IMR-90 (cell line): ENCODE results near the gene NF2. TPM values are rescaled to one million over a fixed set of nuclear protein-coding genes. Genes with fewer than 3 reads are reported as not detected.

Experiments used
- ATAC-seq: fragments of 200-7000 bp; cut with Tn5 transposase; 2 replicates; pipeline ENCODE4 v1.9.1; 2020; ENCODE audit warnings: low read depth, mild to moderate bottlenecking, moderate library complexity
- BruUV-seq: library from RNA; stranded (reverse); fragments of 400-500 nt; replicated peaks from 2 replicates; lab custom pipeline; 2021; lab: Mats Ljungman, UMichigan
- CTCF ChIA-PET: fragments of 300-600 bp; formaldehyde crosslinking; extraction: SDS; loops from one replicate; lab custom pipeline; 2021; ENCODE audit warnings: antibody characterized with exemption; lab: Yijun Ruan, JAX
- POLR2A ChIA-PET: fragments of 300-600 bp; sonication (Branson Sonifier 250); formaldehyde crosslinking; loops from one replicate; lab custom pipeline; 2022; ENCODE audit warnings: antibody characterized with exemption; ENCODE audit not compliant: unreplicated experiment; lab: Charles Lee
- DNase-seq: peaks from one replicate; pipeline ENCODE4 v3.0.0; 2013
- H2AFZ ChIP-seq: replicated peaks from 2 replicates; pipeline ENCODE3; 2013; ENCODE audit warnings: low read length, mild to moderate bottlenecking; ENCODE audit not compliant: poor library complexity
- H2AK5ac ChIP-seq: 2 replicates; pipeline ENCODE4 v1.6.1; 2013; ENCODE audit warnings: low read depth, low read length, inconsistent platforms
- H2AK9ac ChIP-seq: replicated peaks from 2 replicates; pipeline ENCODE3; 2013; ENCODE audit warnings: mild to moderate bottlenecking, low read depth, low read length, moderate library complexity; ENCODE audit not compliant: poor library complexity
- H2BK120ac ChIP-seq: 2 replicates; pipeline ENCODE4 v1.6.1; 2013; ENCODE audit warnings: low read depth, low read length, inconsistent platforms
- H2BK15ac ChIP-seq: 3 replicates; pipeline ENCODE4 v1.6.1; 2013; ENCODE audit warnings: low read depth, low read length, inconsistent platforms
- H2BK20ac ChIP-seq: 2 replicates; pipeline ENCODE4 v1.6.1; 2013; ENCODE audit warnings: low read depth, mild to moderate bottlenecking, inconsistent platforms, low read length, moderate library complexity
- H2BK5ac ChIP-seq: 2 replicates; pipeline ENCODE4 v1.6.1; 2013; ENCODE audit warnings: mild to moderate bottlenecking, low read depth, low read length, inconsistent platforms; ENCODE audit not compliant: poor library complexity, severe bottlenecking
- H3K14ac ChIP-seq: replicated peaks from 2 replicates; pipeline ENCODE4 v1.6.1; 2013; ENCODE audit warnings: low read depth, low read length, inconsistent platforms
- H3K18ac ChIP-seq: 2 replicates; pipeline ENCODE4 v1.6.1; 2013; ENCODE audit warnings: low read depth, low read length, control low read depth
- H3K23ac ChIP-seq: 2 replicates; pipeline ENCODE4 v1.6.1; 2013; ENCODE audit warnings: low read depth, low read length, inconsistent platforms
- H3K27ac ChIP-seq: 2 replicates; pipeline ENCODE4 v1.5.1; 2013; ENCODE audit warnings: mild to moderate bottlenecking, control low read depth, low read length; ENCODE audit not compliant: insufficient read depth
- H3K27me3 ChIP-seq: 2 replicates; pipeline ENCODE4 v1.6.1; 2013; ENCODE audit warnings: low read length; ENCODE audit not compliant: control insufficient read depth, insufficient read depth
- H3K36me3 ChIP-seq: 2 replicates; pipeline ENCODE4 v1.6.1; 2013; ENCODE audit warnings: low read length, mixed read lengths; ENCODE audit not compliant: control insufficient read depth, insufficient read depth
- H3K4ac ChIP-seq: 2 replicates; pipeline ENCODE4 v1.6.1; 2013; ENCODE audit warnings: low read depth, low read length, inconsistent platforms
- H3K4me1 ChIP-seq: 2 replicates; pipeline ENCODE4 v1.6.1; 2013; ENCODE audit warnings: low read length, mixed read lengths; ENCODE audit not compliant: control insufficient read depth, insufficient read depth
- H3K4me2 ChIP-seq: 2 replicates; pipeline ENCODE4 v1.6.1; 2013; ENCODE audit warnings: low read depth, mild to moderate bottlenecking, control low read depth, low read length, moderate library complexity
- H3K4me3 ChIP-seq: 2 replicates; pipeline ENCODE4 v1.5.1; 2013; ENCODE audit warnings: low read depth, mild to moderate bottlenecking, control low read depth, low read length, moderate library complexity; ENCODE audit not compliant: insufficient read depth
- H3K56ac ChIP-seq: 2 replicates; pipeline ENCODE4 v1.6.1; 2013; ENCODE audit warnings: low read length, inconsistent platforms; ENCODE audit not compliant: insufficient read depth; ENCODE audit errors: extremely low read depth
- H3K79me1 ChIP-seq, 2 experiments: 2 replicates each; pipeline ENCODE4 v1.6.1; 2013; ENCODE audit warnings: low read length in 2 of 2, inconsistent platforms in 1 of 2, low read depth in 1 of 2
- H3K9ac ChIP-seq: 2 replicates; pipeline ENCODE4 v1.6.1; 2013; ENCODE audit warnings: low read depth, low read length, control low read depth
- H3K9me1 ChIP-seq: 2 replicates; pipeline ENCODE4 v1.6.1; 2013; ENCODE audit warnings: low read length, inconsistent platforms; ENCODE audit not compliant: insufficient read depth
- H3K9me3 ChIP-seq: 2 replicates; pipeline ENCODE4 v1.6.1; 2013; ENCODE audit warnings: low read length; ENCODE audit not compliant: control insufficient read depth, insufficient read depth
- H4K20me1 ChIP-seq: 2 replicates; pipeline ENCODE4 v1.6.1; 2013; ENCODE audit warnings: low read length, inconsistent platforms; ENCODE audit not compliant: insufficient read depth
- H4K5ac ChIP-seq: 2 replicates; pipeline ENCODE4 v1.6.1; 2013; ENCODE audit warnings: mild to moderate bottlenecking, low read depth, low read length, control low read depth
- H4K8ac ChIP-seq, 2 experiments: 2 replicates each; pipeline ENCODE4 v1.6.1; 2013; ENCODE audit warnings: low read depth in 2 of 2, low read length in 2 of 2, control low read depth in 1 of 2, inconsistent platforms in 1 of 2
- H4K91ac ChIP-seq: 2 replicates; pipeline ENCODE4 v1.6.1; 2013; ENCODE audit warnings: low read depth, low read length, inconsistent platforms; ENCODE audit not compliant: insufficient read depth
- BHLHE40 ChIP-seq: fragments of 150-350 bp; IDR thresholded peaks from 2 replicates; pipeline ENCODE4 v1.6.1; 2016; ENCODE audit warnings: mild to moderate bottlenecking, low read depth, low read length
- CEBPB ChIP-seq: IDR thresholded peaks from 2 replicates; pipeline ENCODE4 v1.6.1; 2012; ENCODE audit warnings: low read depth, low read length, improper control_type of control experiment
- CHD1 ChIP-seq: IDR thresholded peaks from 2 replicates; pipeline ENCODE4 v1.6.1; 2012; ENCODE audit warnings: low read depth, low read length, improper control_type of control experiment
- FOS ChIP-seq: fragments of 150-350 bp; IDR thresholded peaks from 2 replicates; pipeline ENCODE4 v1.6.1; 2016; ENCODE audit warnings: low read depth, low read length
- MAFK ChIP-seq: IDR thresholded peaks from 2 replicates; pipeline ENCODE4 v1.6.1; 2012; ENCODE audit warnings: low read depth, low read length, improper control_type of control experiment
- MAZ ChIP-seq: IDR thresholded peaks from 2 replicates; pipeline ENCODE4 v1.6.1; 2012; ENCODE audit warnings: low read depth, mild to moderate bottlenecking, low read length, improper control_type of control experiment, moderate library complexity, borderline replicate concordance
- MXI1 ChIP-seq: IDR thresholded peaks from 2 replicates; pipeline ENCODE4 v1.6.1; 2012; ENCODE audit warnings: low read depth, mild to moderate bottlenecking, low read length, moderate library complexity, borderline replicate concordance
- NFE2L2 ChIP-seq: fragments of 150-350 bp; IDR thresholded peaks from 2 replicates; pipeline ENCODE4 v1.6.1; 2016; ENCODE audit warnings: low read depth, mild to moderate bottlenecking, low read length
- POLR2A ChIP-seq: IDR thresholded peaks from 2 replicates; pipeline ENCODE4 v1.6.1; 2012; ENCODE audit warnings: mild to moderate bottlenecking, low read depth, low read length
- RAD21 ChIP-seq: IDR thresholded peaks from 2 replicates; pipeline ENCODE4 v1.6.1; 2012; ENCODE audit warnings: low read length, improper control_type of control experiment
- RCOR1 ChIP-seq: IDR thresholded peaks from 2 replicates; pipeline ENCODE4 v1.6.1; 2012; ENCODE audit warnings: mild to moderate bottlenecking, low read length, improper control_type of control experiment; ENCODE audit not compliant: insufficient replicate concordance
- RFX5 ChIP-seq: IDR thresholded peaks from 2 replicates; pipeline ENCODE4 v1.8.0; 2012; ENCODE audit warnings: low read depth, mild to moderate bottlenecking, low read length, moderate library complexity
- SMC3 ChIP-seq: fragments of 150-350 bp; IDR thresholded peaks from 2 replicates; pipeline ENCODE4 v1.6.1; 2016; ENCODE audit warnings: low read depth, mild to moderate bottlenecking, antibody characterized with exemption, low read length, moderate library complexity
- WGBS, 2 experiments: methylation state at CpG; one replicate each; pipeline versions ENCODE4 v1.1.5 to v1.1.7; 2013; ENCODE audit warnings: missing lambda C conversion rate in 2 of 2; ENCODE audit not compliant: insufficient read length in 1 of 2; ENCODE audit errors: extremely low coverage in 2 of 2; 5-methylcytosine and 5-hydroxymethylcytosine counted together
- dilution Hi-C: fragments of 300-500 bp; cut with HindIII; formaldehyde crosslinking; loops from one replicate; pipeline ENCODE4 v1.14.3; 2018; ENCODE audit warnings: low sequenced_read_pairs; ENCODE audit not compliant: unreplicated experiment
- in situ Hi-C: fragments of 300-500 bp; cut with MboI; formaldehyde crosslinking; loops from 3 replicates; pipeline ENCODE4 v1.14.3; 2019; ENCODE audit warnings: low sequenced_read_pairs, inconsistent platforms, mixed read lengths
- intact Hi-C: fragments of 100-400 bp; cut with micrococcal nuclease; formaldehyde crosslinking; loops from 2 replicates; pipeline ENCODE4 v1.10.0; 2022
- polyA plus RNA-seq, 3 experiments: library from polyadenylated mRNA; depleted of rRNA; stranded (reverse); fragments of >200 nt; gene quantifications; 2 replicates each; pipeline ENCODE4 v1.2.3, GENCODE V29; 2012; ENCODE audit warnings: low replicate concordance in 1 of 3
- total RNA-seq: library from RNA; depleted of rRNA; stranded (reverse); fragments of >200 nt; gene quantifications from 2 replicates; pipeline ENCODE4 v1.2.3, GENCODE V29; 2012
- TF ChIP-seq, protein P1 (sequence below): conservative IDR thresholded peaks from 2 replicates; pipeline ENCODE4 v1.5.1; 2012; ENCODE audit warnings: mild to moderate bottlenecking, low read depth, low read length, improper control_type of control experiment
- TF ChIP-seq, protein P2 (sequence below): fragments of 150-350 bp; IDR thresholded peaks from 2 replicates; pipeline ENCODE4 v1.6.1; 2017; ENCODE audit warnings: mild to moderate bottlenecking, antibody characterized with exemption, low read length, low read depth
- TF ChIP-seq, protein P3 (sequence below): fragments of 150-350 bp; IDR thresholded peaks from 2 replicates; pipeline ENCODE4 v1.6.1; 2016; ENCODE audit warnings: low read depth, mild to moderate bottlenecking, low read length, moderate library complexity, borderline replicate concordance

NF2 gene
- total and polyA plus RNA-seq, 2 of the 4 experiments (the other 2 are of a cell fraction): 59.0 to 151 TPM

DNA sequence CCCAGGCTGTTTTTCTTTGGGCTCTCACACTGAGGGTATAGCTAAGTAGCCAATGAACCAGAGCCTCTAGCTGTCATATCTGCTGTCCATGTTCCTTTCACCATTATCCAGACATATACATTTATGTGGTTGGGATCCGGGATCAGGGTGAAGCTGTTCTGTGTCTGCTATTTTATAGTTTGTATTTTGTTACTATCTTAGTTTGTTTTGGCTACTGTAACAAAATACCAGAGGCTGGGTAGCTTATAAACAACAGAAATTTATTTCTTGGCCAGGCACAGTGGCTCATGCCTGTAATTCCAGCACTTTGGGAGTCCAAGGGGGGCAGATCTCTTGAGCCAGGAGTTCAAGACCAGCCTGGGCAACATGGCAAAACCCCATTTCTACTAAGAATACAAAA, 75.9 kb downstream of the NF2 start:
- BruUV-seq: no TSS peak

More for the DNA sequence above, 75.9 kb downstream of the NF2 start:
- ChIA-PET CTCF (interaction anchor here (1.0 to 2.5 kb wide), 2 partner anchors 9 to 10 kb away, joined by 6 to 9 read pairs; no protein-coding TSS in a partner anchor), POLR2A (no interaction called here)
- H2BK20ac ChIP-seq: no peak overlapping the region
- H2AK9ac ChIP-seq: no peak overlapping the region
- no CpG with 5 or more reads among the region's 1 CpG for WGBS, 2 experiments
- no peaks in the 10 kb centered on the region for H3K9me3 ChIP-seq
- H3K4ac ChIP-seq: no peak overlapping the region
- dilution Hi-C loops (loop anchor here (25.0 kb wide), 1 partner anchor 358 kb away; no protein-coding TSS in a partner anchor), intact Hi-C loops (no loop called here), in situ Hi-C loops (no loop called here)
- no peak overlapping the region for H2BK120ac ChIP-seq
- peaks cover 70% of the 10 kb centered on the region for H3K36me3 ChIP-seq
- no peak overlapping the region for H4K5ac ChIP-seq
- no peak overlapping the region for H4K8ac ChIP-seq
- H4K20me1 ChIP-seq: peaks cover 4% of the 10 kb centered on the region; the same call in 1 of the 2 replicates
- H3K56ac ChIP-seq: no peak overlapping the region
- no peak overlapping the region for H2AFZ ChIP-seq
- no peak overlapping the region for H3K4me3 ChIP-seq
- TF ChIP-seq CEBPB (no peak), BHLHE40 (no peak), MAZ (no peak), RFX5 (no peak), FOS (no peak), RCOR1 (no peak), CHD1 (no peak), POLR2A (no peak), MXI1 (no peak), NFE2L2 (no peak), SMC3 (no peak), MAFK (no peak), RAD21 (no peak)
- TF ChIP-seq, protein P1, sequence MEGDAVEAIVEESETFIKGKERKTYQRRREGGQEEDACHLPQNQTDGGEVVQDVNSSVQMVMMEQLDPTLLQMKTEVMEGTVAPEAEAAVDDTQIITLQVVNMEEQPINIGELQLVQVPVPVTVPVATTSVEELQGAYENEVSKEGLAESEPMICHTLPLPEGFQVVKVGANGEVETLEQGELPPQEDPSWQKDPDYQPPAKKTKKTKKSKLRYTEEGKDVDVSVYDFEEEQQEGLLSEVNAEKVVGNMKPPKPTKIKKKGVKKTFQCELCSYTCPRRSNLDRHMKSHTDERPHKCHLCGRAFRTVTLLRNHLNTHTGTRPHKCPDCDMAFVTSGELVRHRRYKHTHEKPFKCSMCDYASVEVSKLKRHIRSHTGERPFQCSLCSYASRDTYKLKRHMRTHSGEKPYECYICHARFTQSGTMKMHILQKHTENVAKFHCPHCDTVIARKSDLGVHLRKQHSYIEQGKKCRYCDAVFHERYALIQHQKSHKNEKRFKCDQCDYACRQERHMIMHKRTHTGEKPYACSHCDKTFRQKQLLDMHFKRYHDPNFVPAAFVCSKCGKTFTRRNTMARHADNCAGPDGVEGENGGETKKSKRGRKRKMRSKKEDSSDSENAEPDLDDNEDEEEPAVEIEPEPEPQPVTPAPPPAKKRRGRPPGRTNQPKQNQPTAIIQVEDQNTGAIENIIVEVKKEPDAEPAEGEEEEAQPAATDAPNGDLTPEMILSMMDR: no peak
- TF ChIP-seq, protein P2, sequence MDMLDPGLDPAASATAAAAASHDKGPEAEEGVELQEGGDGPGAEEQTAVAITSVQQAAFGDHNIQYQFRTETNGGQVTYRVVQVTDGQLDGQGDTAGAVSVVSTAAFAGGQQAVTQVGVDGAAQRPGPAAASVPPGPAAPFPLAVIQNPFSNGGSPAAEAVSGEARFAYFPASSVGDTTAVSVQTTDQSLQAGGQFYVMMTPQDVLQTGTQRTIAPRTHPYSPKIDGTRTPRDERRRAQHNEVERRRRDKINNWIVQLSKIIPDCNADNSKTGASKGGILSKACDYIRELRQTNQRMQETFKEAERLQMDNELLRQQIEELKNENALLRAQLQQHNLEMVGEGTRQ: no peak
- TF ChIP-seq, protein P3, sequence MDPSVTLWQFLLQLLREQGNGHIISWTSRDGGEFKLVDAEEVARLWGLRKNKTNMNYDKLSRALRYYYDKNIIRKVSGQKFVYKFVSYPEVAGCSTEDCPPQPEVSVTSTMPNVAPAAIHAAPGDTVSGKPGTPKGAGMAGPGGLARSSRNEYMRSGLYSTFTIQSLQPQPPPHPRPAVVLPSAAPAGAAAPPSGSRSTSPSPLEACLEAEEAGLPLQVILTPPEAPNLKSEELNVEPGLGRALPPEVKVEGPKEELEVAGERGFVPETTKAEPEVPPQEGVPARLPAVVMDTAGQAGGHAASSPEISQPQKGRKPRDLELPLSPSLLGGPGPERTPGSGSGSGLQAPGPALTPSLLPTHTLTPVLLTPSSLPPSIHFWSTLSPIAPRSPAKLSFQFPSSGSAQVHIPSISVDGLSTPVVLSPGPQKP: no peak
- no peak overlapping the region for H4K91ac ChIP-seq
- H3K23ac ChIP-seq: no peak overlapping the region
- peak; percentile 19 for DNase-seq
- no peak overlapping the region for H3K27ac ChIP-seq
- no peak overlapping the region for H3K14ac ChIP-seq
- no peak overlapping the region for H2AK5ac ChIP-seq
- no peak overlapping the region for H2BK5ac ChIP-seq
- ATAC-seq: peak; percentile 82
- H3K9me1 ChIP-seq: peaks cover 3% of the 10 kb centered on the region; the same call in 1 of the 2 replicates
- H3K79me1 ChIP-seq: peaks cover 11 to 16% of the 10 kb centered on the region in 2 experiments; a peak in 2 of 4 replicates
- no peak overlapping the region for H2BK15ac ChIP-seq
- peaks cover 7% of the 10 kb centered on the region for H3K4me1 ChIP-seq
- no peak overlapping the region for H3K9ac ChIP-seq
- H3K18ac ChIP-seq: no peak overlapping the region
- H3K4me2 ChIP-seq: no peak overlapping the region
- H3K27me3 ChIP-seq: no peaks in the 10 kb centered on the region
